MM.1S (cell line): ENCODE data around the gene SLC6A3.

Experiments used
- DNase-seq: peaks from one replicate; pipeline ENCODE4 v3.0.0-alpha.2; 2015
- H2AFZ ChIP-seq: fragments of 300-600 bp; sonication (generic); 2 replicates; pipeline ENCODE4 v1.6.0; 2016; ENCODE audit warnings: antibody characterized with exemption, low read length
- H3F3A ChIP-seq: fragments of 300-600 bp; sonication (generic); 2 replicates; pipeline ENCODE4 v1.6.1; 2016; ENCODE audit warnings: mild to moderate bottlenecking, antibody characterized with exemption, low read length, moderate library complexity, mixed read lengths; ENCODE audit not compliant: insufficient read depth
- H3K27ac ChIP-seq: fragments of 300-600 bp; sonication (generic); 2 replicates; pipeline ENCODE4 v1.5.1; 2016; ENCODE audit warnings: mild to moderate bottlenecking, low read length
- H3K27me3 ChIP-seq: fragments of 300-600 bp; sonication (generic); replicated peaks from 2 replicates; pipeline ENCODE4 v1.6.0; 2016; ENCODE audit warnings: low read length; ENCODE audit not compliant: insufficient read depth
- H3K36me3 ChIP-seq: fragments of 300-600 bp; sonication (generic); replicated peaks from 2 replicates; pipeline ENCODE4 v1.6.1; 2016; ENCODE audit warnings: mild to moderate bottlenecking, low read length, mixed read lengths; ENCODE audit not compliant: insufficient read depth
- H3K4me1 ChIP-seq: fragments of 300-600 bp; sonication (generic); 2 replicates; pipeline ENCODE4 v1.6.1; 2016; ENCODE audit warnings: low read length, mixed read lengths
- H3K4me2 ChIP-seq: fragments of 300-600 bp; sonication (generic); 2 replicates; pipeline ENCODE4 v1.6.0; 2016; ENCODE audit warnings: low read depth, low read length
- H3K4me3 ChIP-seq: fragments of 300-600 bp; sonication (generic); 2 replicates; pipeline ENCODE4 v1.5.1; 2016; ENCODE audit warnings: low read length, mixed read lengths
- H3K79me2 ChIP-seq: fragments of 300-600 bp; sonication (generic); 2 replicates; pipeline ENCODE4 v1.6.1; 2016; ENCODE audit warnings: mixed run types, low read length, mixed read lengths
- H3K9ac ChIP-seq: fragments of 300-600 bp; sonication (generic); 2 replicates; pipeline ENCODE4 v1.6.1; 2016; ENCODE audit warnings: low read length, mixed read lengths
- H3K9me2 ChIP-seq: fragments of 300-600 bp; sonication (generic); replicated peaks from 2 replicates; pipeline ENCODE4 v1.6.1; 2016; ENCODE audit warnings: mild to moderate bottlenecking, low read length, mixed read lengths; ENCODE audit not compliant: insufficient read depth
- H3K9me3 ChIP-seq: fragments of 300-600 bp; sonication (generic); replicated peaks from 2 replicates; pipeline ENCODE4 v1.6.1; 2016; ENCODE audit warnings: mild to moderate bottlenecking, low read length, mixed read lengths; ENCODE audit not compliant: insufficient read depth
- H4K20me1 ChIP-seq: fragments of 300-600 bp; sonication (generic); 2 replicates; pipeline ENCODE4 v1.6.1; 2016; ENCODE audit warnings: mild to moderate bottlenecking, low read length, moderate library complexity, mixed read lengths; ENCODE audit not compliant: insufficient read depth
- EZH2 ChIP-seq: fragments of 300-600 bp; sonication (generic); optimal IDR thresholded peaks from 2 replicates; pipeline ENCODE3; 2017; ENCODE audit warnings: low read depth, mild to moderate bottlenecking, antibody characterized with exemption, low read length, mixed read lengths
- EZH2phosphoT487 ChIP-seq: fragments of 300-600 bp; sonication (generic); IDR thresholded peaks from 2 replicates; pipeline ENCODE4 v1.6.1; 2018; ENCODE audit warnings: antibody characterized with exemption, low read length
- TF ChIP-seq, protein P1 (sequence below): fragments of 300-600 bp; sonication (generic); IDR thresholded peaks from 2 replicates; pipeline ENCODE4 v1.5.1; 2016; ENCODE audit warnings: antibody characterized with exemption, low read length, mixed read lengths

The SLC6A3 gene

DNA sequence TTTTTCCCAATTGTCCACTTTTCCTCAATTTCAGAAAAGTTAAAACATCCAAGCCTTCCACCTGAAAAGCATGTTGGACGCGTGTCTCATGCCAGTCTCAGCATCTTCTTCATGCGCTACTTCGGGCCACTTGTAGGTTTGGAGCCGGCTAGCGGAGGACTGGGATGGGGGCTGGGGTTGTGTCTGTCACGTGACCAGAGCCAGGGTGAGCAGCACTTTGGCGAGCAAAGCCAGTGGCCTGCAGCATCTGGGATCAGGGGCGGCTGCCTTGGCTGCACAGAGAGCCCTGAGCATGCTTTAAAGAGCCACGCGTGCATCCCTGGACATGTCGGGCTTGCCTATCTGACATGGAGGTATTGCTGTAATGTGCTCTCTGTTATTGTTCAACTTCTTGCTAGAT lies 41.2 kb downstream of the SLC6A3 start:
- no peak for DNase-seq
- no peaks in the 10 kb centered on the region for H3K4me1 ChIP-seq
- H3K9me3 ChIP-seq = no peaks in the 10 kb centered on the region
- no peaks in the 10 kb centered on the region for H3F3A ChIP-seq
- H2AFZ ChIP-seq = no peak overlapping the region
- no peak overlapping the region for H3K9ac ChIP-seq
- no peak overlapping the region for H3K4me2 ChIP-seq
- H3K36me3 ChIP-seq = no peaks in the 10 kb centered on the region
- TF ChIP-seq EZH2phosphoT487 = no peak
- no peak for TF ChIP-seq EZH2
- TF ChIP-seq, protein P1, sequence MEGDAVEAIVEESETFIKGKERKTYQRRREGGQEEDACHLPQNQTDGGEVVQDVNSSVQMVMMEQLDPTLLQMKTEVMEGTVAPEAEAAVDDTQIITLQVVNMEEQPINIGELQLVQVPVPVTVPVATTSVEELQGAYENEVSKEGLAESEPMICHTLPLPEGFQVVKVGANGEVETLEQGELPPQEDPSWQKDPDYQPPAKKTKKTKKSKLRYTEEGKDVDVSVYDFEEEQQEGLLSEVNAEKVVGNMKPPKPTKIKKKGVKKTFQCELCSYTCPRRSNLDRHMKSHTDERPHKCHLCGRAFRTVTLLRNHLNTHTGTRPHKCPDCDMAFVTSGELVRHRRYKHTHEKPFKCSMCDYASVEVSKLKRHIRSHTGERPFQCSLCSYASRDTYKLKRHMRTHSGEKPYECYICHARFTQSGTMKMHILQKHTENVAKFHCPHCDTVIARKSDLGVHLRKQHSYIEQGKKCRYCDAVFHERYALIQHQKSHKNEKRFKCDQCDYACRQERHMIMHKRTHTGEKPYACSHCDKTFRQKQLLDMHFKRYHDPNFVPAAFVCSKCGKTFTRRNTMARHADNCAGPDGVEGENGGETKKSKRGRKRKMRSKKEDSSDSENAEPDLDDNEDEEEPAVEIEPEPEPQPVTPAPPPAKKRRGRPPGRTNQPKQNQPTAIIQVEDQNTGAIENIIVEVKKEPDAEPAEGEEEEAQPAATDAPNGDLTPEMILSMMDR = no peak
- no peaks in the 10 kb centered on the region for H3K9me2 ChIP-seq
- no peaks in the 10 kb centered on the region for H4K20me1 ChIP-seq
- H3K79me2 ChIP-seq = no peaks in the 10 kb centered on the region
- H3K27ac ChIP-seq = no peak overlapping the region
- peaks cover 93% of the 10 kb centered on the region for H3K27me3 ChIP-seq
- H3K4me3 ChIP-seq = no peak overlapping the region

DNA sequence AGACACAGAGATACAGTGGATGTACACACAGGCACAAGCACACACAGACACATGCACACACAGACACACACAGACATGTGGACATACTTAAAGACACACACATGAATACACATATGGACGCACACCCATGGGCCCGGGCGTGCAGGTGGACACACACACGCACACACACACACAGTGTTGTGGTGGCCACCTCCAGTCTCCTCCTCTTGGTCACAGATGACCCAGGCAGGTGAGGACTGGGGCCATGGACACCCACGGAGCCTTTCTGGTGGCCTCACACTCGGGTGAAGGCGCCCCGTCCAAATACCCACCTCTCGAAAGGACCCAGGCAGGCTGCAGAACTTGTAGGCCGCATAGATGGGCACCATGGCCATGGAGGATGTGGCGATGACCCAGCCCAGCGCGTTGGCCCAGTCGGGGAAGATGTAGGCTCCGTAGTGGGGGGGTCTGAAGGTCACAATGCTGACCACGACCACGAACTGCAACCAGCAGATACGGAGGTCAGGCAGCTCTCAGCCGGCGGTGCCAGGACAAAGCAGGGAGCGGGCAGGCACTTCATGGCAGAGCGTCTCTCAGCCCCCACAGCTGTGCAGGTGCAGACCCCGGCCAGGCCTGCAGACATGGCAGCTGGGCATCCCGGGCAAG lies 42.5 kb downstream of the SLC6A3 start:
- no peaks in the 10 kb centered on the region for H3K4me1 ChIP-seq
- H3K4me3 ChIP-seq = no peak overlapping the region
- DNase-seq = no peak
- H3F3A ChIP-seq = no peaks in the 10 kb centered on the region
- H4K20me1 ChIP-seq = no peaks in the 10 kb centered on the region
- H3K27me3 ChIP-seq = peaks cover 92% of the 10 kb centered on the region
- no peaks in the 10 kb centered on the region for H3K36me3 ChIP-seq
- no peak overlapping the region for H3K9ac ChIP-seq
- H3K4me2 ChIP-seq = no peak overlapping the region
- H3K27ac ChIP-seq = no peak overlapping the region
- no peak overlapping the region for H2AFZ ChIP-seq
- no peaks in the 10 kb centered on the region for H3K79me2 ChIP-seq
- TF ChIP-seq EZH2 (no peak), EZH2phosphoT487 (no peak)
- TF ChIP-seq, protein P1 = no peak
- no peaks in the 10 kb centered on the region for H3K9me3 ChIP-seq
- no peaks in the 10 kb centered on the region for H3K9me2 ChIP-seq

DNA sequence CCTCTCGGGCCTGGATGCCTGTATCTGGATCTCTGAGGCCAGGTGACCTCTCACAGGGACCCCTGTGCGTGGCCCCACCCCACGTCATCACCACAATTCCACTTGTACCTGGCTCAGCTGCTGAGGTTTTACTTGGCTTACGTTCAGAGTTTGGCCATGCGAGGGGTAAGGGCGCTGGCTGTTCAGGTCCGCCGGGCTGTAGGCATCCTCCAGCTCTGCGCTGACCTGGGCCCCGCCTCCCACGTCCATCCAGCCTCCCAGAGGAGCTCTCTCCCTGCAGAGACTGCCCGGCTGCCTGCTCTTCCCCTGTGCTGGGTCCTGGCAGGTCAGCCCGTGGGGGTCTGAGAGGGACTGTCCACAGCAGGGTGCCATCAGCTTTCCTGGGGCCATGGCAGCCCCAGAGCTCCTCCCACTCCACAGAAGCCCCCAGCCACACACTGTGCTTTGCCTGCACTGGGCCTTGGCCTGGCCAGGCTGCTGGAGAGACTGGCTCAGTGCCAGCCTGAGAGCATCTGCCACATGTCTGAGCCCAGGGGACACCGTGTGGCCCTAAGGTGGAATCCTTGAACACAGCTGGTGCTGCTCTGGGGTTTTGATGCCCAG lies 43.6 kb downstream of the SLC6A3 start:
- Histone ChIP-seq H3K27ac (no peak overlapping the region), H2AFZ (no peak overlapping the region), H3K4me2 (no peak overlapping the region), H3K27me3 (peaks cover 92% of the 10 kb centered on the region), H3K4me1 (no peaks in the 10 kb centered on the region), H3K36me3 (no peaks in the 10 kb centered on the region), H3K9me3 (no peaks in the 10 kb centered on the region), H3K4me3 (no peak overlapping the region), H3K79me2 (no peaks in the 10 kb centered on the region), H3K9me2 (no peaks in the 10 kb centered on the region), H4K20me1 (no peaks in the 10 kb centered on the region), H3K9ac (no peak overlapping the region), H3F3A (no peaks in the 10 kb centered on the region)
- DNase-seq = no peak
- TF ChIP-seq EZH2phosphoT487 = no peak
- TF ChIP-seq EZH2 = no peak
- TF ChIP-seq, protein P1 = no peak
